GM12892 (cell line): ENCODE results near the gene MAP10.
"Not testable (repeated sequence)": the region's sequence is repeated elsewhere in the genome, so short reads cannot be mapped to it uniquely, and the experiment has no call there.

Experiments
- POLR2A ChIP-seq: IDR thresholded peaks from 2 replicates; pipeline ENCODE4 v1.6.1; 2011; ENCODE audit warnings: low read depth, low read length, control low read depth
- TAF1 ChIP-seq: IDR thresholded peaks from 2 replicates; pipeline ENCODE4 v1.6.1; 2011; ENCODE audit warnings: low read depth, mild to moderate bottlenecking, control low read depth, low read length, borderline replicate concordance

DNA sequence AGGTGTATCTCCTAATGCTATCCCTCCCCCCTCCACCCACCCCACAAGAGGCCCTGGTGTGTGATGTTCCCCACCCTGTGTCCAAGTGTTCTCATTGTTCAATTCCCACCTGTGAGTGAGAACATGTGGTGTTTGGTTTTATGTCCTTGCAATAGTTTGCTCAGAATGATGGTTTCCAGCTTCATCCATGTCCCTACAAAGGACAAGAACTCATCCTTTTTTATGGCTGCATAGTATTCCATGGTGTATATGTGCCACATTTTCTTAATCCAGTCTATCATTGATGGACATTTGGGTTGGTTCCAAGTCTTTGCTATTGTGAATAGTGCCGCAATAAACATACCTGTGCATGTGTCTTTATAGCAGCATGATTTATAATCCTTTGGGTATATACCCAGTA, 19.6 kb upstream of the MAP10 start:
- TF ChIP-seq POLR2A, TAF1: not testable (repeated sequence)
